Activated naive CD4-positive, alpha-beta T cell treated with anti-CD3 and anti-CD28 coated beads, Interleukin-2, amount 50 U/mL, for 72 hours (primary cell): ENCODE measurements around the gene FAM227B. TPM values are rescaled to one million over a fixed set of nuclear protein-coding genes. Genes with fewer than 3 reads are reported as not detected.
"Not testable (repeated sequence)": the region's sequence is repeated elsewhere in the genome, so short reads cannot be mapped to it uniquely, and the experiment has no call there.

Source experiments
- ATAC-seq, 2 donors: fragments of 150-1000 bp; cut with Tn5 transposase; 2 replicates each; pipeline ENCODE4 v1.10.0; 2021; ENCODE audit warnings: mild to moderate bottlenecking in 2 of 2, moderate library complexity in 2 of 2
- DNase-seq, 2 donors: peaks; one replicate each; pipeline ENCODE4 v3.0.0; 2021 to 2022; ENCODE audit warnings: low spot score in 2 of 2
- H3K27ac Mint-ChIP-seq, 2 donors: one replicate each; pipeline ENCODE4 v1.8.0; 2022; ENCODE audit warnings: mild to moderate bottlenecking in 2 of 2, mixed read lengths in 2 of 2
- H3K36me3 Mint-ChIP-seq, 2 donors: one replicate each; pipeline ENCODE4 v1.8.0; 2022; ENCODE audit warnings: mixed read lengths in 2 of 2
- H3K9me3 Mint-ChIP-seq, 2 donors: one replicate each; pipeline ENCODE4 v1.8.0; 2022; ENCODE audit warnings: mixed read lengths in 2 of 2
- total RNA-seq, 2 donors: library from RNA; stranded (reverse); gene quantifications; one replicate each; pipeline ENCODE4 v1.2.3, GENCODE V29; 2022

FAM227B gene
- total RNA-seq, 2 donors from 2014 or later = 3.0 to 3.6 TPM

DNA sequence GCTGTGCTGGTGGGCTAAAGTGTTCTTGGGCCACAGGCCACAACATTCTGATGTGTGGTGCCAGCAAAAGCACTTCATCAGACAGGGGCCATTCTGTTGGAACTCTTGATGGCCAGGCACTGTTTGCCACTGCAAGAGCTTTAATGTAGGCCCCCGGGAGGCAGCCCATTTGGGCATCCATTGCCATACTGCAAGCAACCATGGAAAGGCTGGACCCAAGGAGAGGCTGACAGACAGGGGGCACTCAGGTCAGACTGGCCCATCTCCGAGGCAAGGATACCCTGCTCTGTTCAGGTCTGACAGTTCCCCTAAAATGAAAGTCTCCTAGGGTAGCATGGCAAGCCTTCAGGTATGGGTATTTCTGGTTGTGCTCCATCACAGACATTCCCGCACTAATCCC, 64.2 kb downstream of the FAM227B start:
- Mint-ChIP-seq H3K9me3 (peaks cover 42 to 47% of the 10 kb centered on the region in 2 donors), H3K36me3 (peaks cover 36 to 74% of the 10 kb centered on the region in 2 donors), H3K27ac (no peak overlapping the region)
- DNase-seq (no peak), ATAC-seq (no peak)

DNA sequence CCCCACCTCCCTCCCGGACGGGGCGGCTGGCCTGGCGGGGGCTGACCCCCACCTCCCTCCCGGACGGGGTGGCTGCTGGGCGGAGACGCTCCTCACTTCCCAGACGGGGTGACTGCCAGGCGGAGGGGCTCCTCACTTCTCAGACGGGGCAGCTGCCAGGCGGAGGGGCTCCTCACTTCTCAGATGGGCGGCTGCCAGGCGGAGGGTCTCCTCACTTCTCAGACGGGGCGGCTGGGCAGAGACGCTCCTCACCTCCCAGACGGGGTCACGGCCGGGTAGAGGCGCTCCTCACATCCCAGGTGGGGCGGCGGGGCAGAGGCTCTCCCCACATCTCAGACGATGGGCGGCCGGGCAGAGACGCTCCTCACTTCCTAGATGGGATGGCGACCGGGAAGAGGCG, 70.3 kb downstream of the FAM227B start:
- DNase-seq, ATAC-seq, H3K27ac Mint-ChIP-seq: not testable (repeated sequence)
- H3K9me3 Mint-ChIP-seq = peaks cover 28 to 38% of the 10 kb centered on the region in 2 donors
- peaks cover 12 to 52% of the 10 kb centered on the region in 2 donors for H3K36me3 Mint-ChIP-seq

DNA sequence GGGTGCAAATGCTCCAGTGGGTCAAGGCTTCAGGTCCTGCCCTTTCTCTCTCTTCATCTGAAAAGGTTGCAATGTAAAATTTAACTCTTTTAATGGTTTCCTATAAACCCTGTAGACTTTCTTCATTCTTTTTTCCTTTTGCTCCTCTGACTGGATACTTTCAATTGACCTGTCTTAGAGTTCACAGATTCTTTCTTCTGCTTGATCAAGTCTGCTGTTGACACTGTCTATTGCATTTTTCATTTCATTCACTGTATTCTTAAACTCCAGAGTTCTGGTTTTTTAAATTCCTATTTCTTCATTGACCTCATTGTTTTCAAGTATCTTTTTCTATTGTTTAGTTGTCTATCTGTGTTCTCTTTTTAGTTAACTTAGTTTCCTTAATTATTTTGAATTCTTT, 82.1 kb downstream of the FAM227B start:
- no peak for DNase-seq
- peaks cover 29 to 31% of the 10 kb centered on the region in 2 donors for H3K9me3 Mint-ChIP-seq
- ATAC-seq = no peak
- peaks cover 12 to 25% of the 10 kb centered on the region in 2 donors for H3K36me3 Mint-ChIP-seq
- H3K27ac Mint-ChIP-seq = no peak overlapping the region

DNA sequence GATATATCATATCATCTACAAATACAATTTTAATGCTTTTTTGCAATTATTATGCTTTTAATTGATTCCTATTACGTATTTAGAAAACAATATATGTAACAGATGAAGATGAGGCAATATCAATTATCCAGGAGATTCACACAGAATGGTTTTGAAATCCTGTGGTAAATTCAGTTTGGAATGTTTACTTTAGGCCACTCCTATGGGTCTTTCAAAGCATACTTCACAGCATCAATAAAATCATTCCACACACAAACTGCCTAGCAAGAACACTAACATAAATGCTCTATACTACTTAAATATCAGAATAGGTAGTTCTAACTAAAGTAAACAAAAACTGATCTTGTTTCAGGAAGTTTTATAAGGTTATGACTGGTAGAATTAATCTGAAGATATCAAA, 90.5 kb downstream of the FAM227B start:
- peaks cover 21 to 25% of the 10 kb centered on the region in 2 donors for H3K9me3 Mint-ChIP-seq
- peaks cover 0 to 19% of the 10 kb centered on the region in 2 donors for H3K36me3 Mint-ChIP-seq
- DNase-seq (no peak), ATAC-seq (no peak)
- H3K27ac Mint-ChIP-seq = no peak overlapping the region

DNA sequence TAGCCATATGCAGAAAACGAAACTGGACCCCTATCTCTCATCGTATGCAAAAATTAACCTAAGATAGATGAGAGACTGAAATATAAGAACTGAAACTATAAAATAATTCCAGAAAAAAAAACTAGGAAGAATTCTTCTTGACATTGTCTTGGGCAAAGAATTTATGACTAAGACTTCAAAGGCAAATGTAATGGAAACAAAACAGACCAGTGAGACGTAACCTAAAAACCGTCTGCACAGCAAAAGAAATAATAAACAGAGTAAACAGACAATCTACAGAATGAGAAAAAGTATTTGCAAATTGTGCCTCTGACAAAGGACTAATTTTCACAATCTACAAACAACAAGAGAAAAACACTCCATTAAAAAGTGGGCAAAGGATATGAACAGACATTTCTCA, 92.3 kb downstream of the FAM227B start:
- H3K36me3 Mint-ChIP-seq = peaks cover 6 to 13% of the 10 kb centered on the region in 2 donors
- no peak for ATAC-seq
- no peak for DNase-seq
- H3K9me3 Mint-ChIP-seq = peaks cover 13 to 16% of the 10 kb centered on the region in 2 donors
- H3K27ac Mint-ChIP-seq = no peak overlapping the region

DNA sequence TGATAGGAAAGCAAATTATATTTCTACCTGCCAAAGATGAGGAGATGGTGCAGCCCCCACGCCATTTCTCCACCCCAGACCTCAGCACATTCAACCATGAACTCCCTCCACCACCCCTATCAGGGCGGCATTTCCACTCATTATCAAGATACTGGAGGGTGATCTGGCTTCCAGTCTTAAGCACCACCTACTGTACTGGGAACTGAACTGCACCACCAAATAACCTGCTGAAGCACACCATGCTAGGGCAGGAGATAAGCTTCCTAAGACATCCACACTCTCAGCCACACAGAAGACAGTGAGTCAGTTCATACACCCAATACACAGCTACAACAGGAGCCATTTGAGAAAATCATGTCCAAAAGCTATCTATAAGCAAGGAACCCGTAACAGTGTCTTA, 98.8 kb downstream of the FAM227B start:
- Mint-ChIP-seq H3K36me3 (peaks cover 20 to 45% of the 10 kb centered on the region in 2 donors), H3K9me3 (peaks cover 24 to 35% of the 10 kb centered on the region in 2 donors), H3K27ac (no peak overlapping the region)
- ATAC-seq = no peak
- no peak for DNase-seq

DNA sequence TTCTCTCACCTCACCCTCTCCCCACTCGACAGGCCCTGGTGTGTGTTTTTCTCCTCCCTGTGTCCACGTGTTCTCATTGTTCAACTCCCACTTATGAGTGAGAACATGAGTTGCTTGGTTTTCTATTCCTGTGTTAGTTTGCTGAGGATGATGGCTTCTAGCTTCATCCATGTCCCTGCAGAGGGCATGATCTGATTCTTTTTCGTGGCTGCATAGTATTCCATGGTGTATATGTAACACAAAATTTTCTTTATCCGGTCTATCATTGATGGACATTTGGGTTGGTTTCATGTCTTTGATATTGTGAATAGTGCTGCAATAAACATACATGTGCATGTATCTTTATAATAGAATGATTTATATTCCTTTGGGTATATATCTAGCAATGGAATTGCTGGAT, 107.9 kb downstream of the FAM227B start:
- not testable (repeated sequence) for H3K9me3 Mint-ChIP-seq, DNase-seq, H3K27ac Mint-ChIP-seq, ATAC-seq, H3K36me3 Mint-ChIP-seq

DNA sequence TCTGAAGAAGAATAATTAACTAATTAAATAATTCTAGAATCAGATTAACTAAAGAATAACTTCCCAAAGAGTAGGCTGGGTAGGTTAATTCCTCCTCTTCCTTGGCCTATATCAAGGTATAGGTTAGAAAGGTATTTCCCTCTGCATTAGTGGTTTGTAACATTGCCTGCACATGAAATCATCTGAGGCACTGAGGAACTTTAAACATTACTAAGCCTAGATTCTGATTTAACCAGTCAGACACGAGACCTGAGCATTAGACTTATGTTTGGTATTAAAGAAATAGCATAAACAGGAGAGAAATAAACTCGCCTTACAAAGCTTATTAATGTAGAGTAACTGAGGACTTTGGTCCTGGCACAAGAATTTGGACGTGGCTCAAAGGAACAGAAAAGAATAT, 113.4 kb downstream of the FAM227B start:
- H3K36me3 Mint-ChIP-seq = peaks cover 0 to 6% of the 10 kb centered on the region in 2 donors
- H3K27ac Mint-ChIP-seq = no peak overlapping the region
- no peak for DNase-seq
- no peak for ATAC-seq
- H3K9me3 Mint-ChIP-seq = peaks cover 4 to 7% of the 10 kb centered on the region in 2 donors

DNA sequence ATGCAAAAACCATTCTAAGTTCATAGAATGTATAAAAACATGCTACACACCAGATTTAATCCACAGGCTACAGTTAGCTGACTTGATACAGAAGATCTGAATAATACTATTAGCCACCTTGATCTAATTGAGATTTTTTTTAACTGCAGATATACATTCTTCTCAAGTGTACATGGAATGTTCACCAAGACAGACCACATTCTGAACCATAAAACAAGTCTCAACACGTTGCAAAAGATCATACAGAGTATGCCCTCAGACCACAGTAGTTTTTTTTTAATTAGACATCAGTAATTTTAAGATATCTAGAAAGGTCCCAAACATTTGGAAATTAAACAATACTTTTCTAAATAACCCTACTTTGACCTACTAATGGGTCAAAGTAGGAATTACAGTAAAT, 114.3 kb downstream of the FAM227B start:
- no peak for DNase-seq
- Mint-ChIP-seq H3K27ac (no peak overlapping the region), H3K9me3 (peaks cover 5 to 7% of the 10 kb centered on the region in 2 donors), H3K36me3 (peaks cover 0 to 6% of the 10 kb centered on the region in 2 donors)
- ATAC-seq = no peak

DNA sequence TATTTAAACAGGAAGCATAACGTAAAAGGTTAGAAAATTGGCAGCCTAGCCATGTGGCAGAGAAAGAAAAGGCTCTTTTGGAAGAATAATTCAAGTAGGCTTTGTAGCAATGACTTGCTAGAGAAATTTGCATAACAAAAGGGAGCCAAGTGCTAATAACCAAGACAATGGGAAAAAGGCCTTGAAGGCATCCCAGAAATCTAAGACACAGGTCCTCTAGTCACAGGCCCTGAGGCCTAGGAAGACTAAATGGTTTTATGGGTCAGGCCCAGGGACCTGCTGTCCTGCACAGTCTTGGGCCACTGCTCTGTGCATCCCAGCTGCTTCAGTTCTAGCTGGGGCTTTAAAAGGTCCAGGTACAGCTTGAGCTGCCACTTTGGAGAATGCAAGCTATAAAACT, 119.0 kb downstream of the FAM227B start:
- H3K27ac Mint-ChIP-seq = no peak overlapping the region
- peaks cover 11 to 14% of the 10 kb centered on the region in 2 donors for H3K9me3 Mint-ChIP-seq
- DNase-seq = no peak
- H3K36me3 Mint-ChIP-seq = peaks cover 0 to 6% of the 10 kb centered on the region in 2 donors
- ATAC-seq = no peak

DNA sequence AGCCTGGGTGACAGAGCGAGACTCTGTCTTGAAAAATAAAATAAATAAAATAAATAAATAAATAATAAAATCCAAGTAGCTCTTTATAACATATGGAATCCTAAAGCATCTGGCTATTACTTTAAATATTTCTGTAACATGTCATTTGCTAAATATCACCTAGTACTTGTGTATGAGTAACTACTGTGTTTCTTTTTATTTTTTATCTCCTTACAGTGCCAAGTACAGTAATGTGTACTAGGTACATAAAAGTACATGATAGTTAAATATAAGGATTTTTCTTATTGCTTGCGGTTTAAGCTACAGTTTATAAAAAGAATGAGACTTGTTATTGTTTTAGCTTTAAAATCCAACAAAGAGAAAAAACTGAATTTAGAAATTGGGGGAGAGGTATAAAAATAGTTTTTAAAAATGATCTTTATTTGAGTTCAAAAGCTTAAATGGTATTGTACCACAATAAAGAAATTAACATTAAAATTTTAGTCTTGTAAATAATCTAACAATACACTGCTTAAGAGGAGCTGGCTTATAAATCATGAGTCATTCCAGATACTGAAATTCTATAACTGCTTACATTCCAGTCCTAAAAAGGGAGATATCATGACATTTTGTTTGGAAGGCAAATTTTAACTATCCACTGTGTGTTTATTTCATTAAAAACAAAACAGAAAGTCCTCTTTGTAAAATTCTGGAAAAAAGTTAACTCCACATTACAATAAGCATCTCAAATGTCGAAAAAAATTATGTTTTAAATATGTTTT, 124.4 kb downstream of the FAM227B start:
- peaks cover 4 to 5% of the 10 kb centered on the region in 2 donors for H3K9me3 Mint-ChIP-seq
- H3K27ac Mint-ChIP-seq = no peak overlapping the region
- H3K36me3 Mint-ChIP-seq = no peaks in the 10 kb centered on the region
- no peak for DNase-seq
- ATAC-seq = no peak

DNA sequence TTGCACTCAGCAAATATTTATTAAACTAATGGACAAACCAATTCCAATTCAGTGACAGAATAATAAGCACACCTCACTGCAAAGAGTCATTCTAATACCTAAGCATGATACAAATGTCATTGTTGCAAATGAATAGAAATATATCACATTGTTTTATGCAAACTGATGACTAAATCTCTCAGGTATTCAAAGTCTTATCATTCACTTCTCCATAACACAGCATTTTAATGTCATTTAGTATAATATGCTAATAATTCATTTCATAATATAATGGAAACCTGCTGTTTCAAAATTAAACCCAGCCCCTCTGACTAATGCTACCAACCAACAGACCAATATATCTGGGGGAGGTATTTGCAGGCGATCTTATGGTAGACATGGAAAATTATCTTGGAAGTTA, 125.8 kb downstream of the FAM227B start:
- no peak overlapping the region for H3K27ac Mint-ChIP-seq
- ATAC-seq = no peak
- DNase-seq = no peak
- no peaks in the 10 kb centered on the region for H3K9me3 Mint-ChIP-seq
- no peaks in the 10 kb centered on the region for H3K36me3 Mint-ChIP-seq

DNA sequence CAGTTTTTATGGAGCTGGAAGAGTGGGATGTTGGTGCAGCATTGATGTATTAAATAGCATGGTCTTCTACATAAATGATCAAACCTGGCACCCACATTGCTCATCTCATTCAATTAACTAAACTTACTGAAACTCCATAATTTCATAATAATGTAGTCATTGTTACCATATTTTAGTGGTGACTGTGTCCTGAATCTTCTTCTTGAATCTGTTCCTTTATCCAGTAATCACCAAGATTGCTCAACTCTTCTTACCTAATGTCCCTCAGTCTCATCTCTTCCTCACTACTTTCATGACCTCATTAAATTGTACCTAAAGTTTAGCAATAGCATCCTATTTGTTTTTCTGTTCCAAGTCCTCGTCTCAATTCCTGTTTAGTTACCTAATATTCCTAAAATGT, 127.8 kb downstream of the FAM227B start:
- Mint-ChIP-seq H3K36me3 (no peaks in the 10 kb centered on the region), H3K27ac (no peak overlapping the region), H3K9me3 (no peaks in the 10 kb centered on the region)
- DNase-seq (no peak), ATAC-seq (no peak)

DNA sequence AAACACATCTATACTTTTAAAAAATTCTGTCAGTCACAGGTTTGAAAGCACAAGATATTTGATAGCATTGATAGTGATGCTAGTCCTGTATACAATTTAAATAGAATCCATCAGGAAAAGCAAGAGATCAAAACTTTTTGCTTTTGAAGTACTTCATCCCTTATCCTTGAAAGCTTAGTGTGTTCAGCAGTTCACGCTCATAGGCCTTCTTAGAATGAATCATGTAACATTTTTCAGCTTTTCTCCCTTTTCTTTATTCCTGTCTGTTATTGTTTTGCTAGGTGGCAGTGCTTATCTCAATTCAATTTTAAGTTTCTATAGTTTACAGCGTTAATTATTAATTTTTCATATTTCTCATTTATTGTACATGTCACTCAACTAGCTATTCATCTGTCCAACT, 128.5 kb downstream of the FAM227B start:
- Mint-ChIP-seq H3K36me3 (no peaks in the 10 kb centered on the region), H3K27ac (no peak overlapping the region), H3K9me3 (no peaks in the 10 kb centered on the region)
- DNase-seq (no peak), ATAC-seq (no peak)

DNA sequence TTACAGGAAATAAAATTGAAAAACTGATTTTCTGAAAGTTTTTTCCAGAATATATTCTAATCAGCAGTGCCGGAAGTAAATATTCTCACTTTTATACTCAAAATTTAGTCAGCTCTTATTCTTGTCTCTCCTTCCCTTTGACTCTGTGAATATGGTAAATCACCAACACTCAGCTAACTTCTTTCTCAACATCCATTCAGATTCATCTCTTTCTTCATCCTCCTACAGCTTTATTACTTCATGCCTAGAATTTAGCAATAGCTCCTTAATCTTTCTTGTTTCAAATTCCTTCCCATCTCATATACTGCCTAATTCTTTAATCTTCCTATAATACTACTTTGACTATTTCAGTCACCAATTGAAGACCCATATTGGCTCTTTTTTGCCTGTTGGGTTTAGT, 129.7 kb downstream of the FAM227B start:
- no peaks in the 10 kb centered on the region for H3K36me3 Mint-ChIP-seq
- ATAC-seq = no peak
- no peak overlapping the region for H3K27ac Mint-ChIP-seq
- H3K9me3 Mint-ChIP-seq = no peaks in the 10 kb centered on the region
- no peak for DNase-seq

DNA sequence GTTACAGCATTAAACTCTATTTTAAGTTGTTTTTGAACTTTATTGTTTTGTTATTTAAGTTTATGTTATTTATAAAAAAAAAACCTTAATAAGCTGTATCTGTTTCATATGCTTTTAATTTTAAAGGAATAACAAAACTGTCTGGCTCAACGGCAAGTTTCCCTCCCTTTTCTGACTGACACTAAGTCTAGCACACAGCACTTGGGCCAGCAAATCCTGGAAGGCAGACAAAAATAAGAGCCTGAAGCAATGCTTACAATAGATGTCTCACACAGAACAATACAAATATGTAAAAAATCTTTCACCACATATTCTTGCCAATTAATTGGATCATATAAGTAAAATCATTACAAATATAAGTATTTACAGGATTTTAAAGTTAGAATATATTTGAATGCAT, 135.2 kb downstream of the FAM227B start:
- H3K9me3 Mint-ChIP-seq, H3K27ac Mint-ChIP-seq, ATAC-seq, H3K36me3 Mint-ChIP-seq, DNase-seq: not testable (repeated sequence)

DNA sequence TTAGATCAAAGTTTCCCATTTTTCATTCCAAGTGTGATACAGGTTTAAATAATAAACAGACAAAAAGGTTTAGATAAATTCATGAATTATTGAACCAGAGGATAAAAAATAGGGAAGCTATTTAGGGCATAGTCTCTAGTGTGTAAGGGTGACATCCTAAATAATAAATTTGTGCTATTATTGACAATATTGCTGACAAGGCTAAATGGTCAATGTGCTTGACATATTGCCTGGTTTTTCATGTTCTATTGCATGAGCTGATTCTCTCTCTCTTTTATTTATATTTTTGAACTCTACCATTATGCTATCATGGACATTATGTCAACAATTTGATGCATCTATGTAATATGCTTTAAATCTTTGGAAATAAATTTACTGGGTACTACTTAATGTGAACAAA, 141.6 kb downstream of the FAM227B start:
- H3K36me3 Mint-ChIP-seq, DNase-seq, H3K9me3 Mint-ChIP-seq, ATAC-seq, H3K27ac Mint-ChIP-seq: not testable (repeated sequence)

DNA sequence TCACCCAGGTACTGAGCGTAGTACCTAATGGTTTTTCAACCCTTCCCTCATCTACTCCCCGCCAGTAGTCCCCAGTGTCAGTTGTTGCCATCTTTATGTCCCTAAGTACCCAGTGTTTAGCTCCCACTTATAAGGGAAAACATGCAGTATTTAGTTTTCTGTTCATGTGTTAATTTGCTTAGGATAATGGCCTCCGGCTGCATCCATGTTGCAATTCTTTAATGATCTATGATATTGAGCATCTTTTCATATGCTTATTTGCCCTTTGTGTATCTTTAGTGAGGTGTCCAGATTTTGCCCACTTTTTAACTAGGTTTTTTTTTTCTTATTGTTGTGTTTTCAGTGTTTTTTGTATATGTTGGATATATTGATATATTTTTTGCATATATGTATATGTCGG, 142.6 kb downstream of the FAM227B start:
- DNase-seq, H3K36me3 Mint-ChIP-seq, ATAC-seq, H3K9me3 Mint-ChIP-seq, H3K27ac Mint-ChIP-seq: not testable (repeated sequence)
